ACC112 (cell line): ENCODE results near the gene HINT2.

Experiments
- H2AFZ ChIP-seq: fragments of 200-600 bp; sonication (generic); one replicate; pipeline ENCODE4 v1.6.0; 2017; ENCODE audit warnings: antibody characterized with exemption, low read length; ENCODE audit not compliant: unreplicated experiment
- H3K27ac ChIP-seq: fragments of 200-600 bp; sonication (generic); 2 replicates; pipeline ENCODE4 v1.5.1; 2014; ENCODE audit warnings: low read depth, mild to moderate bottlenecking, antibody characterized with exemption, low read length, moderate library complexity
- H3K27me3 ChIP-seq: fragments of 200-600 bp; sonication (generic); 2 replicates; pipeline ENCODE4 v1.6.1; 2014; ENCODE audit warnings: mild to moderate bottlenecking, antibody characterized with exemption, low read length, moderate library complexity, mixed read lengths; ENCODE audit not compliant: insufficient read depth
- H3K36me3 ChIP-seq: fragments of 200-600 bp; sonication (generic); 2 replicates; pipeline ENCODE4 v1.6.1; 2016; ENCODE audit warnings: mild to moderate bottlenecking, antibody characterized with exemption, low read length, moderate library complexity, mixed read lengths; ENCODE audit not compliant: insufficient read depth
- H3K4me1 ChIP-seq: fragments of 200-600 bp; sonication (generic); one replicate; pipeline ENCODE4 v1.6.1; 2016; ENCODE audit warnings: low read length, mixed read lengths; ENCODE audit not compliant: insufficient read depth, unreplicated experiment, control insufficient read depth
- H3K4me3 ChIP-seq: fragments of 200-600 bp; sonication (generic); 2 replicates; pipeline ENCODE4 v1.5.1; 2014; ENCODE audit warnings: mild to moderate bottlenecking, low read depth, low read length
- H3K79me2 ChIP-seq: fragments of 200-600 bp; sonication (generic); one replicate; pipeline ENCODE4 v1.6.0; 2016; ENCODE audit warnings: low read length; ENCODE audit not compliant: control insufficient read depth, unreplicated experiment, insufficient read depth

The HINT2 gene

DNA sequence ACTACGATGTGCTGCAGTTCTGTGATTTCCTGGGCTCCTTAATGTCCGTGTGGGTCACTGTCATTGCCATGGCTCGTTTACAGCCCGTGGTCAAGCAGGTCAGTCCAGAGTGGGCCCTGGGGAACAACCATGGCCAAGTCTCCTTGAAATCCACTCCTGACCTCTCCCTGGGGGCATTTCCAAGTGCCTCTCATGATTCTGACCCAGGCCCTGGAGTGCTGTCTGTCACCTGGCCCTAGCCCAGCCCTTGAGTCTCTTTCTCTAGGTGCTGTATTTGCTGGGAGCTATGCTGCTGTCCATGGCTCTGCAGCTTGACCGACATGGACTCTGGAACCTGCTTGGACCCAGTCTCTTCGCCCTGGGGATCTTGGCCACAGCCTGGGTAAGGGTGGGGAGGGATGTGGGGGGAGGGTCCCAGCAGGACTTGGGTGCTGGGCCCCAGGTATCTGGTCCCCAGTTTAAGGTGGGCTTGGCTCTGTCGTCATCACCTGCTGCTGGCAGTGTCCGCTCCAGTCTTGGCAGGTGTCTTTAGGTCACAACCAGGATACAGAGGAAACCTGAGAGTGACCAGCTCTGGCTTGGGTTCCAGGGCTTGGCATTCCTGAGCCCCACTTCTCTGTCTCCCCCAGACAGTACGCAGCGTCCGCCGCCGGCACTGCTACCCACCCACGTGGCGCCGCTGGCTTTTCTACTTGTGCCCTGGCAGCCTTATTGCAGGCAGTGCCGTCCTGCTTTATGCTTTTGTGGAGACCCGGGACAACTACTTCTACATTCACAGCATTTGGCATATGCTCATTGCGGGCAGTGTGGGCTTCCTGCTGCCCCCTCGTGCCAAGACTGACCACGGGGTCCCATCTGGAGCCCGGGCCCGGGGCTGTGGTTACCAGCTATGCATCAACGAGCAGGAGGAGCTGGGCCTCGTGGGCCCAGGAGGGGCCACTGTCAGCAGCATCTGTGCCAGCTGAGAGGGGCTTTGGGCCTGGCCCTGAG is 38.3 kb upstream of the HINT2 start:
- Histone ChIP-seq H2AFZ (no peak overlapping the region), H3K27ac (no peak overlapping the region), H3K27me3 (no peaks in the 10 kb centered on the region), H3K4me3 (no peak overlapping the region), H3K4me1 (peaks cover 4% of the 10 kb centered on the region), H3K79me2 (no peaks in the 10 kb centered on the region), H3K36me3 (no peaks in the 10 kb centered on the region)

- H3K27me3 ChIP-seq = no peaks in the 10 kb centered on the region
- no peaks in the 10 kb centered on the region for H3K79me2 ChIP-seq
- H3K27ac ChIP-seq = no peak overlapping the region
- no peaks in the 10 kb centered on the region for H3K36me3 ChIP-seq
- H3K4me1 ChIP-seq = peaks cover 11% of the 10 kb centered on the region
- H2AFZ ChIP-seq = no peak overlapping the region
- no peak overlapping the region for H3K4me3 ChIP-seq
Measured at GRCh38 chr9:35852267-35852815, 37.5 kb upstream of the HINT2 start.

GRCh38 chr9:35847792-35848572 is 33.1 kb upstream of the HINT2 start:
- Histone ChIP-seq H3K27me3 (no peaks in the 10 kb centered on the region), H2AFZ (peak overlapping the region; percentile 4), H3K79me2 (no peaks in the 10 kb centered on the region), H3K27ac (peak overlapping the region; percentile 24; the same call in 1 of the 2 replicates), H3K4me3 (no peak overlapping the region), H3K4me1 (peaks cover 33% of the 10 kb centered on the region), H3K36me3 (no peaks in the 10 kb centered on the region)

DNA sequence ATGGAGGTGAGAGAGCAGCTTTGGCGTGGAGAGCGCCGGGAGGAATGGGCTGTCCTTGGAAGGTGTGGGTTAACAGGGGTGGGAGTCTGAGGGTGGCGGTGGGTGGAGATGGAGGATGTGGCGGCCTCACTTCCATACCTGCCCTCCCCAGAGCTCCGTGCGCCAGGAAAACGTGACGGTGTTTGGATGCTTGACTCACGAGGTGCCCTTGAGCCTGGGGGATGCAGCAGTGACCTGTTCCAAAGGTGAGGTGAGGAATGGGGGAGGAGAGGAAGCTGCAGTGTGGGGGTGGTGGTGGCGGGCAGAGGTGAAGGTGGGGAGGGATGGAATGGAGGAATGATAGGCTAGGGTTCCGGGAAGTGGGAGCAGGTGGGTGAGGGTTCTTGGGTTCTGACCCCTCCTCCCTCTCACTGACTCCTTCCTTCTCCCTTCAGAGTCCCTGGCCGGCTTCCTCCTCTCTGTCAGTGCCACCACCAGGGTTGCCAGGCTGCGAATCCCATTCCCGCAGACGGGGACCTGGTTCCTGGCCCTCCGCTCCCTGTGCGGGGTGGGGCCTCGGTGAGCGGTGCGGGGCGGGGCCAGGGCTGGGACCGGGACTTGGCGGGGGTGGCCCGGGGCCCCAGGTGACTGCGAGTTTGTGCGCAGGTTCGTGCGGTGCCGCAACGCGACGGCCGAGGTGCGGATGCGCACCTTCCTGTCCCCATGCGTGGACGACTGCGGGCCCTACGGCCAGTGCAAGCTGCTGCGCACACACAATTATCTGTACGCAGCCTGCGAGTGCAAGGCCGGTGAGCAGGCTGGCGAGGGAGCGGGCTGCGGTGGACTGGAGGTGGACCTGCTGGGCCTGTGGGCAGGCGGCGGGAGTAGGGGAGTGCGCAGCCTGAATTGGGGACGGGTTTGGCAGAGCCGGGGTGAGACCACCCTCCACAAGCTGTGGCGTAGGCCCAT is 31.3 kb upstream of the HINT2 start:
- Histone ChIP-seq H3K27me3 (no peaks in the 10 kb centered on the region), H3K4me3 (no peak overlapping the region), H2AFZ (no peak overlapping the region), H3K27ac (no peak overlapping the region), H3K36me3 (no peaks in the 10 kb centered on the region), H3K4me1 (peaks cover 41% of the 10 kb centered on the region), H3K79me2 (no peaks in the 10 kb centered on the region)

DNA sequence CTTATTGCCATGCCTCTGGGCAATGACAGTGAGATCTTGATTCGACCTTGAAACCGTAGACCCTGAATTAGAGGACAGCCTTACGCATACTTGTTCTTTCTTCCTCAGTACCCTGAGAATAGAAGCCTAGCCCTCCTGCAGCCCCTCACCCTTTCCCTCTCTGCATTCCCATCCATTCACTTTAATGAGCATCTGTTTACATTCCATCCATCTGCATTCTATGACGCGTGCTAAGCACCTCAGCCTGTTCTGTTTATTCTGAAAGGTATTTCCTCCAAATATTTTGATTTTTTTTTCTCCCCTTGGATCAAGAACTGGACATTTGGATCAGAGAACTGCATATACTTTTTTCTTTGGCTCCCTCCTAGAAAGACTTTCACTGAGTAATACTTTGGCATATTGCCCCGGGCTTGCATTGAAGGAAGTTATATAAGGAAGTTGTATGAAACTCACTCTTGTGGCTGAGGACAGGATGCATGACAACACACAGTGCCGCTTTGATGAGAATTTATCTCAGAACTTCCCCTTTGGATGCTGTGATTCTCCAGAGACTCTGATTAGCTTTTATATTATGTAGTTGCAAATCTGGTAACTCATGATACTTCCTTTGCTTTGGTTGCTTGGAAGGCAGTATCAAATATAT is 29.9 kb upstream of the HINT2 start:
- H3K4me1 ChIP-seq = peaks cover 41% of the 10 kb centered on the region
- no peaks in the 10 kb centered on the region for H3K36me3 ChIP-seq
- H3K27me3 ChIP-seq = no peaks in the 10 kb centered on the region
- no peaks in the 10 kb centered on the region for H3K79me2 ChIP-seq
- H3K27ac ChIP-seq = peak overlapping the region; percentile 56
- no peak overlapping the region for H3K4me3 ChIP-seq
- H2AFZ ChIP-seq = no peak overlapping the region

GRCh38 chr9:35842795-35843194 is 28.0 kb upstream of the HINT2 start:
- Histone ChIP-seq H3K27me3 (no peaks in the 10 kb centered on the region), H3K4me1 (peaks cover 33% of the 10 kb centered on the region), H3K27ac (no peak overlapping the region), H2AFZ (no peak overlapping the region), H3K36me3 (no peaks in the 10 kb centered on the region), H3K79me2 (no peaks in the 10 kb centered on the region), H3K4me3 (no peak overlapping the region)

- no peaks in the 10 kb centered on the region for H3K27me3 ChIP-seq
- no peak overlapping the region for H2AFZ ChIP-seq
- H3K79me2 ChIP-seq = no peaks in the 10 kb centered on the region
- H3K36me3 ChIP-seq = no peaks in the 10 kb centered on the region
- no peak overlapping the region for H3K4me3 ChIP-seq
- peaks cover 30% of the 10 kb centered on the region for H3K4me1 ChIP-seq
- H3K27ac ChIP-seq = no peak overlapping the region
Measured at GRCh38 chr9:35842020-35842745, 27.3 kb upstream of the HINT2 start.

- Histone ChIP-seq H2AFZ (no peak overlapping the region), H3K4me1 (peaks cover 30% of the 10 kb centered on the region), H3K36me3 (no peaks in the 10 kb centered on the region), H3K27ac (no peak overlapping the region), H3K27me3 (no peaks in the 10 kb centered on the region), H3K79me2 (no peaks in the 10 kb centered on the region), H3K4me3 (no peak overlapping the region)
Measured at GRCh38 chr9:35841645-35841900, 26.7 kb upstream of the HINT2 start.

- H3K4me1 ChIP-seq = peaks cover 30% of the 10 kb centered on the region
- H3K27ac ChIP-seq = no peak overlapping the region
- no peak overlapping the region for H2AFZ ChIP-seq
- H3K4me3 ChIP-seq = no peak overlapping the region
- no peaks in the 10 kb centered on the region for H3K27me3 ChIP-seq
- H3K79me2 ChIP-seq = no peaks in the 10 kb centered on the region
- H3K36me3 ChIP-seq = no peaks in the 10 kb centered on the region
Measured at GRCh38 chr9:35840881-35841644, 26.2 kb upstream of the HINT2 start.
